Erythroblast (primary cell): ENCODE results near the gene TUT4.
"Not testable (repeated sequence)": the region's sequence is repeated elsewhere in the genome, so short reads cannot be mapped to it uniquely, and the experiment has no call there.

Source experiments
- DNase-seq, 2 experiments: peaks; one replicate each; lab custom pipeline; 2025; lab: John Stamatoyannopoulos, UW
- GATA1 ChIP-seq: IDR thresholded peaks from 2 replicates; pipeline ENCODE4 v1.6.1; 2011; ENCODE audit warnings: low read depth, mild to moderate bottlenecking, control low read depth, low read length, moderate library complexity
- POLR2A ChIP-seq: IDR thresholded peaks from 2 replicates; pipeline ENCODE4 v1.6.1; 2011; ENCODE audit warnings: mild to moderate bottlenecking, low read length

The TUT4 gene

DNA sequence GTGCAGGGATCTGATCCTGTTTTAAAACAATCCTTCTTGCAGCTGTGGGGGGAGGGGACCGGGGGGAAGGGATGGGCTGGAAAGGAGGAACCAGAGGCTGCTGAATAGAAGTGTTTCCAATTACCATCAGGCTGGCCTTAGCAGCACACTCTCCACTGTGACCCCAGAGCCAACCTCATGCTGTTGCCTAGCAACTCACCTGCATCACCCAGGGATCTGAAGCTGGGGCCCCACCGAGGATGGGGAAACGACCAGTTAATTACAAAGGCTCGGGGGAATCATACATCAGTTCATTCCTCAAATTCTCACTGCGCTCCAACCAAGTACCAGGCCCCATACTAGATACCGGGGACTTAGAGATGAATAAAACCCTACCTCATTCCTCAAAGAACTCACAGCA is 37.4 kb upstream of the TUT4 start:
- TF ChIP-seq POLR2A (no peak), GATA1 (no peak)
- no peak for DNase-seq

DNA sequence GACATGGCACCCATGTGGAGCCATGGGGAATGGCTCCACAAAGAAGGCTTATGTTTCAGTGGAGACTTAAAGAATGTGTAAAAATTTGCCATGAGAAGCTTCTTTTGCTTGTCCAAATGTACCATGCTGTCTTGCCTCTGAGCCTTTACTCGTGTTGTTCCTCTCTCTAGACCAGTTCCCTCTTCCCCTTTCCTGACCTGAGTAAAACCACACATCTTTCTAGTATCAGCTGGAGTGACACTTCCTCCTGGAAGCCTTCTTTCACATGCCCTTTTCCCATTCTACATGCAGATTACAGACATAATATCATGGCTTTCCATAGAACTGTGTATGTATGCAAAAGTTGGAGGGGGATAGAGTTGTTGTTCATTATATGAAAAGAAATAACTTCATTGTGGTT is 35.6 kb upstream of the TUT4 start:
- TF ChIP-seq GATA1 (no peak), POLR2A (no peak)

DNA sequence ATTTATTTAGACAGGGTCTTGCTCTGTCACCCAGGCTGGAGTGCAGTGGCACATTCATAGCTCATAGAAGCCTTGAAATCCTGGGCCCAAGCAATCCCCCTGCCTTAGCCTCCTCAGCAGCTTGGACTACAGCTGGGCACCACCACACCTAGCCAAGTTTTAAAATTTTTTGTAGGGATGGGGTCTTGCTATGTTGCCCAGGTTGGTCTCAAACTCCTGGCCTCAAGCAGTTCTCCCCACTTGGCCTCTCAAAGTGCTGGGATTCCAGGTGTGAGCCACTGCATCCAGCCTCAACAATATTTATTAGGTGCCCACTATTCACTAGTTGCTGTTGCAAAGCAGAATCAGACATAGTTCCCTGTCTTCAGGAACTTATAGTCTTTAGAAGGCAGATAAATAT is 35.1 kb upstream of the TUT4 start:
- DNase-seq, result no peak
- no peak for TF ChIP-seq POLR2A
- TF ChIP-seq GATA1, result no peak

More for the DNA sequence above, 35.6 kb upstream of the TUT4 start:
- no peak for DNase-seq

DNA sequence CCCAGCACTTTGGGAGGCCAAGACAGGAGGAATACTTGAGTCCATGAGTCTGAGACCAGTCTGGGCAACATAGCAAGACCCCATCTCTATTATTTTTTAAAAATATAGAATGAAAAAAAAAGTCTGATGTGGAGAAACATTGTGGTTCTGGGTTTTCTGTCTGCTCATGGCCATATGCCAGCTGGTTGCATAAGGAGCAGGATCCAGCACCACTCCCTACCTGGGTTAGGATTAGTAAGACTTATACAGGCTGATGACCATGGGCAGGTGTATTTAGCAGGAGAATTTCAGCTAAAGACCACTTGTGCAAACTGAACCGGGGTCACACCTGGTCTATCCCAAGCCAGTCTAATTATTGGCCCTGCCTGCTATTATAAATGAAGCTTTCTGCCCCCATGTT is 32.6 kb upstream of the TUT4 start:
- DNase-seq, result no peak
- TF ChIP-seq POLR2A (no peak), GATA1 (no peak)

DNA sequence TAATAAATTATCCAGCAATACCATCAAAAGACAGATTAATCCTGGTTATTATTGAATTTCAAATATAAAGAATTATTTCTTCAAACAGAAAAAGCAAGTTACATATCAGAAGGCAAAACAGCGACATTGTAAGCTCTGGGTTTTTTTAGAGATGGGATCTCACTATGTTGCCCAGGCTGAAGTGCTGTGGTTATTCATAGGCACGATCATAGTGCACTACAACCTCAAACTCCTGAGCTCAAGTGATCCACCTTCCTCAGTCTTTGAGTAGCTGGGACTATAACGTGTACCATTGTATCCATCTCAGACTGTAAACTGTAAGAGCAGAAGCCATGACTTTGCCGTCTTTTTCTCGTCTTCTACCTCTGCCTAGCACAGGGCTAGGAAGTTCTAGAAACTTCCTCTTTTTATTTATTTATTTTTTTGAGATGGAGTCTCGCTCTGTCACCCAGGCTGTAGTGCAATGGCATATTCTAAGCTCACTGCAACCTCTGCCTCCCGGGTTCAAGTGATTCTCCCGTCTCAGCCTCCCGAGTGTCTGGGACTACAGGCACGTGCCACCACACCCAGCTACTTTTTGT is 29.3 kb upstream of the TUT4 start:
- TF ChIP-seq POLR2A, result no peak
- no peak for TF ChIP-seq GATA1
- DNase-seq, result no peak

DNA sequence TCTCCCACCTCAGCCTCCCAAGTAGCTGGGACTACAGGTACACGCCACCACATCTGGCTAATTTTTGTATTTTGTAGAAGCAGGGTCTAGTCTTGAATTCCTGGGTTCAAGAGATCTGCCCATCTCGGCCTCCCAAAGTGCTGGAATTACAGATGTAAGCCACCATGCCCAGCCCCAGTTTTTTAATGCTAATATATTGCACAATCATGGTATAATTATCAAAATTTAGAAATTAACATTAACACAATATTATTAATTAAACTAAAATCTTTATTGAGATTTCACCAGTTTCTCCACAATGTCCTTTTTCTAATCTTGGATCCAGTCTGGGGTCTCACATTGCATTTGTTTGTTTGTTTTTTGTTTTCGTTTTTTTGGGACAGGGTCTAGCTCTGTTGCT is 27.4 kb upstream of the TUT4 start:
- no peak for DNase-seq
- TF ChIP-seq GATA1 (no peak), POLR2A (no peak)

DNA sequence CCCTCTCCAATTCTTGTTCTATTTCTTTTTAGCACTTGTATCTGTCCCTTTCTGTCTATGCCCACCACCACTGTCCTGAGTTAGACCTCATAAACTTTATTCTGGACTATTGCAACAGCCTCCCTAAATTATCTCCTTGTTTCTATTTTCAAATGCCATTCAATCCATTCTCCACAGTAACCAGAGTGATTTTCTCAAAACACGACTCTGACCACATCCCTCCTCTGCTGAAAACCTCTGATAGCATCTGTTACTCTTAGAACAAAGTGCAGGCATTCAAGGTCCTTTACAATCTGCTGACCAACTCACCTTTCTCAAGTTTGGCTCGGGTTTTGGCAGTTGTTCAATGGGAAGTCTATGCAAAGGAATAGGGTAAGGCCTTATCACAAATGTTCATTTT is 26.5 kb upstream of the TUT4 start:
- no peak for TF ChIP-seq POLR2A
- TF ChIP-seq GATA1, result no peak
- DNase-seq, result no peak

DNA sequence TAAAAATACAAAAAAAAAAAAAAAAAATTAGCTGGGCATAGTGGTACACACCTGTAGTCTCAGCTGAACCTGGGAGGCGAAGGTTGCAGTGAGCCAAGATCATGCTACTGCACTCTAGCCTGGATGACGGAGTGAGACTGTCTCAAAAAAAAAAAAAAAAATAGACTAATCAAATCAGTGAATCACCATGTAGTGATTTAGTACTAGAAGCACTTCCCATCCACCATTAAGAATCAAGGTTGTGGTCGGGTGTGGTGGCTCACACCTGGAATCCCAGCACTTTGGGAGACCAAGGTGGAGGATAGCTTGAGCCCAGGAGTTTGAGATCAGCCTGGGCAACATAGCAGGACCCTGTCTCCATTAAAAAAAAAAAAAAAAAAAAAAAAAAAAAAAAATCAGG is 25.2 kb upstream of the TUT4 start:
- DNase-seq, result not testable (repeated sequence)

DNA sequence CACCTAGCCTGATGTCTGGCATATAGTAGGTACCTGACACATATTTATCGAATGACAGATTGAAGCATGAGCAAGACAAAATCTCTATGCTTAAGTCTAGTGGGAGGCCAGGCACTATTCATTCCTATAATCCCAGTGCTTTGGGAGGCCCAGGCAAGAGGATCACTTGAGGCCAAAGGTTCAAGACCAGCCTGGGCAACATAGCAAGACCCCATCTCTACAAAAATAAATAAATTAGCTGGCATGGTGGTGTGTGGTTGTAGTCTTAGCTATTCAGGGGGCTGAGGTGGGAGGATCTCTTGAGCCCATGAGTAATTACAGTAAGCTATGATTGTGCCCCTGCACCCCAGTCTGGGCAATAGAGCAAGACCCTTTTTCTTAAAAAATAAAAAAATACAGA is 23.2 kb upstream of the TUT4 start:
- TF ChIP-seq POLR2A (no peak), GATA1 (no peak)
- DNase-seq, result no peak

DNA sequence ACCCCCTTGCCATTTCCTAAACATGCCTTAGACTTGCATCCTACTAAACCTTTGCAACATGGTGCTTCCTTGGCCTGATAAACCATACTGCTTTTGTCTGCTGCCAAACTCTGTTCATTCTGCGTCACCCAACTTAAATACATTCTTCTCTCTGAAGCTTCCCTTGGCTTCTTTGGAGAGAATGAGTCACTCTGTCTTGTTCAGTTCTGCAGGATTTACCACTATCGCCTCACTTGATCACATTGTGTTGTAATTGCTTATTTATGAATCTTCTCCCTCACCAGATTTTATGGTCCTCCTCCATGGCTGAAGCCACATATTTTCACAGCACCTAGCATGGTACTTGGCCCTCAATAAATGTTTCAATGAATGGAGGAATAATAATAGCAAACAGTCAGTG is 21.7 kb upstream of the TUT4 start:
- no peak for DNase-seq
- TF ChIP-seq POLR2A (no peak), GATA1 (no peak)

DNA sequence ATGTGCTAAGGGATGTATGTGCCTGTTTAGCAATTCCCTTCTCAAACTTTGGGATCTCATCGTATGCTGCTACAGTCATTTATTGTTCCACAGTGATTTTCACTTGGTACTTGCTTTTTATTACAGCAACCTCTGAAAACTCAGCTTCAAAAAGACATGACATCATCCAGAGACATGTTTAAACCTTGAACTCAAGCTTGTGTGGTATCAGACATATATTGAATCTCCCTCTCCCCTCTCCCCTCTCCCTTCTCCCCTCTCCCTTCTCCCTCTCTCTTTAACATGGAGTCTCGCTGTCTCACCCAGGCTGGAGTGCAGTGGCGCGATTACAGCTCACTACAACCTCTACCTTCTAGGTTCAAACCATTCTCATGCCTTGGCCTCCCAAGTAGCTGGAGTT is 19.5 kb upstream of the TUT4 start:
- TF ChIP-seq GATA1 (no peak), POLR2A (no peak)
- DNase-seq, result no peak

DNA sequence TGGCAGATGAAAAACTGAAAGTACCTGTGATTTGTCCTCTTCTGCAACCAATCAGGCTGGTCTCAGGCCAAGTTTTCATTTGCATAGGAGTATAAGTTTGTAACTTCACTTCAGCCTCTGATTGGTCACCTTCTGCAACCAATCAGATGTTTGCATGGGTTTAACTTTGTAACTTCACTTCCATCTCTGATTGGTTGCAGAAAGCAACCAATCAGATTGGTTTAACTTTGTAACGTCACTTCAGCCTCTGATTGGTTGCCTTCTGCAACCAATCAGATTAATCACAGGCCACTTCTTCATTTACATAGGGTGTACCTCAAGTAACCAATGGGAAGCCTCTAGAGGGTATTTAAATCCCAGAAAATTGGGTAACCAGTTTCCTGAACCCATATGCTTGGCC is 18.9 kb upstream of the TUT4 start:
- TF ChIP-seq GATA1 (no peak), POLR2A (no peak)
- DNase-seq, result peak; percentile 31 to 52

DNA sequence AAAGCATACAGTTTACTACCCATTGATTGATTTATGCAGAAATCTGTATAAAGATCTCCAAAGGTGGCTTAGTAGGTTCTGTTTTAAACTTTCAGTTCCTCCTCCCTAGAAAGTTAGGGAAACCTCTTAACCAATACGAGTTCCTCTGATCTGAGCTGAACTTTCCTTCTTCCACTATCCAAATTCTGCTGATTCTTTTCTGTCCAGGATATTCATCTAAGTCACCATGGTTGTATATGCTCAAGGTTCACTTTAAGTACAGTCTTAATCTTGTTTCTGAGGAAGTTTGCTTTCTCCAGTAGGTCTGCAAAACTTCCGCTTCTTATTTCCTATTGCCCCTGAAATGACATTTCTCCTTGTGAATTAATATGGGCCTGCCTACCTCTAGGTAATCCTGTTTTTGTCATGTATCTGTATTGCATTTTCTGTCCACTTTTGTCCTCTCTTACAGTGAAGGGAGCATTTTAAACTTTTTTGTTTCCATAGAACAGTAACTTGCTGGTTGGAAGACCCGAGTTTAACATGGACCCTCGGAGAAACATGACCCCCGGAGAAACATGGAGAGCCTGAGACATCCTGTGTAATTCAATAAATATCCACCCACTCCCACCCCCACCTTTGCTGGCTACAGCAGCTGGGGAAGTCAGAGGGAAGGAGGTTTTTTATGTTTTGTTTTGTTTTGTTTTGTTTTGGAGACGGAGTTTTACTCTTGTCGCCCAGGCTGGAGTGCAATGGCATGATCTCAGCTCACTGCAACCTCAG is 16.7 kb upstream of the TUT4 start:
- no peak for DNase-seq
- TF ChIP-seq GATA1, result no peak
- no peak for TF ChIP-seq POLR2A

DNA sequence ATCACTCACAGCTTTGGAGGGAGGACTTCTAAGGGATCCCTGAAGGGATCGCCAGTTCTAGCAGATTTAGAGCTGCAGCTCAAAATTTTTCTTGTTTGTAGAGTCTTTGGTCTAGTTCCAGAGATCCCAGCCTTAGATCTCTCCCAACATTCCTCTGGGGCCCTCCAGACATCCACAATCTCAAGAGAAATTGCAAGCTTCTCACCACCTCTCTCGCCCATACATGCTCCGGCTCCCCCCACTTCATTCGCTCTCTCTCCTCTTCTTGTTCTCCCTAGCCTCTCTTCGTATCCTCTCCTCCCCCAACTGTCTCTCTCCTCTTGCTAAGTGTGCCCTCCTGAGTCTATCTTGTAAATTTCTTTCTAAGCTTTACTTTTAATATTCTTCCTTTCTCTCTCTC is 15.1 kb upstream of the TUT4 start:
- TF ChIP-seq POLR2A, result no peak
- no peak for TF ChIP-seq GATA1
- DNase-seq, result no peak

DNA sequence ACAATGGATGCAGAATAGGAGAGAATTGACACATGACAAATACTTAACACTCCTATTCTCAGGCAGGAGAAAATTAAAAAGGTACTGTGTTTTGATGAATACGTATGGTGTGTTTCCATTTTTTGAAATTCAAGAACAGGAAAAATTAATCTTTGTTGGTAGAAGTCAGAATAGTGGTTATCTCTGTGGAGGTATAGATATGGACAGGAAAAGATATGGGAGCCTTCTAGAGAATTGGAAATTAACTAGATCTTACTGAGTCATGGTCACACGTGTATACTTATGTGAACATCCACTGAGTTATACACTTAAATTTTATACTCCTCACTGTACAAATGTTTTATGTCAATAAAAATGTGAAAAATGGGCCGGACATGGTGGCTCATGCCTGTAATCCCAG is 9.9 kb upstream of the TUT4 start:
- no peak for TF ChIP-seq GATA1
- TF ChIP-seq POLR2A, result no peak
- DNase-seq, result no peak
